ENCODE measurements around the gene LINC01488.

The LINC01488 gene

GRCh38 chr11:69463995-69464960 lies 17.2 kb upstream of the LINC01488 start:
- DNase-seq = no peak

GRCh38 chr11:69465236-69466000 lies 16.0 kb upstream of the LINC01488 start:
- DNase-seq = no peak

GRCh38 chr11:69466039-69466438 lies 15.4 kb upstream of the LINC01488 start:
- DNase-seq = no peak

- no peak for DNase-seq
Observed at GRCh38 chr11:69467196-69467595, 14.3 kb upstream of the LINC01488 start.

GRCh38 chr11:69467646-69468045 lies 13.8 kb upstream of the LINC01488 start:
- no peak for DNase-seq

GRCh38 chr11:69468221-69468620 lies 13.2 kb upstream of the LINC01488 start:
- no peak for DNase-seq

- no peak for DNase-seq
Observed at GRCh38 chr11:69468911-69469885, 12.3 kb upstream of the LINC01488 start.

GRCh38 chr11:69470301-69470700 lies 11.2 kb upstream of the LINC01488 start:
- DNase-seq = no peak

GRCh38 chr11:69470793-69471728 lies 10.4 kb upstream of the LINC01488 start:
- DNase-seq = no peak

GRCh38 chr11:69471729-69472540 lies 9.5 kb upstream of the LINC01488 start:
- DNase-seq = no peak

- no peak for DNase-seq
Observed at GRCh38 chr11:69472541-69473275, 8.8 kb upstream of the LINC01488 start.

- no peak for DNase-seq
Observed at GRCh38 chr11:69473276-69473845, 8.1 kb upstream of the LINC01488 start.

GRCh38 chr11:69474736-69475135 lies 6.7 kb upstream of the LINC01488 start:
- DNase-seq = no peak

- DNase-seq = no peak
Observed at GRCh38 chr11:69475141-69475865, 6.2 kb upstream of the LINC01488 start.

GRCh38 chr11:69475866-69476471 lies 5.5 kb upstream of the LINC01488 start:
- DNase-seq = no peak

GRCh38 chr11:69476509-69476961 lies 4.9 kb upstream of the LINC01488 start:
- DNase-seq = no peak

- no peak for DNase-seq
Observed at GRCh38 chr11:69477086-69477485, 4.4 kb upstream of the LINC01488 start.

GRCh38 chr11:69479591-69480271 lies 1.7 kb upstream of the LINC01488 start:
- DNase-seq = no peak

All from stimulated activated CD4-positive, alpha-beta T cell treated with anti-CD3 and anti-CD28 coated beads, Interleukin-4, amount 100 ng/mL, for 4 hours (primary cell).